Skin epidermis (tissue), 12 donors: ENCODE results near the gene CORO6.
"Not testable (repeated sequence)": the region's sequence is repeated elsewhere in the genome, so short reads cannot be mapped to it uniquely, and the experiment has no call there.

ENCODE experiments used
- H3K27ac ChIP-seq, 21 experiments: fragments of 200-600 bp; sonication (generic) in 11 of 21; one replicate each; pipeline ENCODE4 v1.5.0; 2020; ENCODE audit warnings: mild to moderate bottlenecking in 3 of 21, inconsistent platforms in 2 of 21, moderate library complexity in 2 of 21
- H3K4me3 ChIP-seq, 7 experiments: fragments of 200-600 bp; sonication (generic) in 2 of 7; one replicate each; pipeline ENCODE4 v1.5.0; 2020; ENCODE audit warnings: inconsistent platforms in 2 of 7, mild to moderate bottlenecking in 2 of 7, moderate library complexity in 1 of 7

CORO6 gene

DNA sequence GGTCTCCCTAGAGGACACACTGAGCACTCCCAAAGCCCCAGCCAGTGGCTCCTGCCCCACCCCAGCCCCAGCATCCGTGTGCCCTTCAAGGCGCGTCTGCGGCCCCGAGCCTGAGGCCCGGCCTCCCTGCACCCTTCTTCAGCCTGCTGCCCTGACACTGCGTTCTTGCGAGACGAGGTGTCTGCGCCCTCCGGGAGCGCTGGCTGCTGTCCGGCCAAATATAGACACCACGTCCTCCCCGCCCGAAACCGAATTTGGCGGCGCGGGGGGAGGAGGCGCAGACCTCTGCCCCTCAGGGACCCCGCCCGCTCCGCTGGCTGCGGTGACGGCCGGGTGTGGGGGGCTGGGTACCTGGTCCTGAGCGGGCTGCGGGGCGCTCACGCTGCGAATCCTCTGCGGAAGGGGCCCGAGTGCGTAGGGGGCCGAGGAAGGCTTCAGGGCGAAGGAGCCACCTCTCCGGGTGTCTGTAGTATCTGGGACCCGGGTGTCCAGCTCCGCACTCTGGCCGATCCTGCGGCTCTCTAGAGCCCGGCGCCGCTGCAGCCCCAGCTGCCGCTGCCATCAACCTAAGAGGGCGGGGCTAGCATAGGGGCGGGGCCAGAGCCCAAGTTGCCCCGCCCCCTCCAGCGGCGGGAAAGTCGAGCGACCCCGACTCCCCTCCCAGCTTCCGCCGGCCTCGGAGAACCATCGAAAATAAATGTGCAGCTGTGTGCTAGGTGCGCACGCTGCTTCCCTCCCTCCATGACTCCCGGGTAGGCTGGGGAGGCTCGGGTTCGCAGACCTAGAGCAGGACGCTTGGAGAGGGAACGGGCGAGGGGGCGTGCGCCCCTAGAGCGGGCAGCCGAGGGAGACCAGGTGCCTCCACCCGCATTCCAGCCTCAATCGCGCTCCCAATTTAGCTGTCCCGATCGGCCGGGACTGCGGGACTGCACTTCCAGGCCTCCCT lies at the start of gene CORO6:
CORO6 (minus strand) TSS at position 576 of the 946 bp plus-strand sequence. CDS start 1,491 bp downstream, outside the sequence.
- peak within 1 kb of the TSS in 12 of 21 experiments; percentile 2 to 55 (median 32) for H3K27ac ChIP-seq
- peak within 1 kb of the TSS; percentile 47 to 56 (median 52) for H3K4me3 ChIP-seq

DNA sequence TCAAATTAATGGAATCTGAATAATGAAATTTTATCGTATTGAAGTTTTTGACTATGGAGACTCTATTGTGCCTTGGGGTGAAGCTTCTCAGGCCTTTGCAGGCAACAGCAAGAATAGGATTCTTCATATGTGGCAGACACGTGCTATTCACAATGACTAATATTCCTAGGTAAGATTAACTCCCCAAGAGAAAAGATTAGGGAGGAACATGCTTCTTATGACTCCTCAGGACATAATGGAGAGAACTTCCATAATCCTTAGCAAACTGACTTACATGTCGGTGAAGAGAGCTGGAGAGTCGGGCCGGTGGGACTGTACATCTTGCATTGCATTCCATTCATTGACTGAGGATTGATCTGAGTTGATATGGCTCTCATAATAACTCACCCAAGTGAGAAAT lies 48.9 kb upstream of the CORO6 start:
- Histone ChIP-seq H3K27ac (no peak overlapping the region), H3K4me3 (no peak overlapping the region)

DNA sequence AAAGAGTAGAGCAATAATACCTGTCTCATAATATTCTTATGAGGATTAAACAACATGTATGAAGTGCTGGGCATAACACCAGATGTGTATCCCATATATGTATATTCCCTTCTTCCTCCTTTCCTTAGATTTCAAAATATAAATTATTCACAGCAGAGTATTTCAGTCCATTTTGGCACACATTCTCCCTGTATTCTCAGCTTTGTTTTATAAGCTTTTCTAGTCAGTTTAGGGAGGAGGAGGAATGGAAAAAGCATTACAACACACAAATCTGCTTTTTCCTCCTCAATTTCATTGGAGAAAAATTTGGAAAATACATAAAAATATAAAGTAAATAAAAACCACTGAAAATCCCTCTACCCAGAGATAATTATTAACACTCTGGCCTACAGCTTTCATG lies 46.6 kb upstream of the CORO6 start:
- H3K27ac ChIP-seq: no peak overlapping the region
- no peak overlapping the region for H3K4me3 ChIP-seq

DNA sequence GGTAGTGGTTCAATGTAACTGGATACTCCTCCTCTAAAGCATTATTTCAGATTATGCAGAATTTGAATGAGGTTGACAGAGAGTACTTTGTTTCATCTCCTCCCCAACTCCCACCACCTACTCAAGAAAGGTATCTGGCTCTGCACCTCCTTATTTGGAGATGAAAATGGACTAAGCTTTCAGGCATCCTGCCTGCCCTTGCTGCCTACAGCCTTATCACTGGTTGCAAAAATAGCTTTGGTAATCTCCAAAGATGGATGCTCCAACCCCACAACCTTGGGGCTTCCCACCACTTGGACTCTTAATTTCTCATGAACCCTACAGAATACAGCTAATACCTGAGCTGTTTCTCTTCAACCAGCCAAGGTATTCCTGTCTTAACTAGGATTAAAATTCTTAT lies 45.3 kb upstream of the CORO6 start:
- no peak overlapping the region for H3K27ac ChIP-seq
- no peak overlapping the region for H3K4me3 ChIP-seq

DNA sequence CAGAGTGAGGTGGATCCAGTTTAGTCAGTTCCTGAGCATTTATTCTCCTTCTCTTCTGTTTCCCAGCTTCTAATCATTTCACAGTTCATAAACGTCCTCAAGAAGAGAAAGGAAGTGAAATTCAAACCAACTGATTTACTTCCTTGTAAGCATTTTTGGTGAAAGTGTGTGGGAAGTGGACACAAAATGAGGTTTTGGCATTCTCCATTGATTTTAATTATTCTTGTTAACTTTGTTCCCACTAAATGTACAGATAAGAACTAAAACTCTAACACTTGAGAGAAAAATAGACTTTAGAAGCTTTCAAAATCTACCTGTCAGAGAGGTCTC lies 42.7 kb upstream of the CORO6 start:
- peak overlapping the region in 13 of 21 experiments; percentile 1 to 70 (median 56) for H3K27ac ChIP-seq

DNA sequence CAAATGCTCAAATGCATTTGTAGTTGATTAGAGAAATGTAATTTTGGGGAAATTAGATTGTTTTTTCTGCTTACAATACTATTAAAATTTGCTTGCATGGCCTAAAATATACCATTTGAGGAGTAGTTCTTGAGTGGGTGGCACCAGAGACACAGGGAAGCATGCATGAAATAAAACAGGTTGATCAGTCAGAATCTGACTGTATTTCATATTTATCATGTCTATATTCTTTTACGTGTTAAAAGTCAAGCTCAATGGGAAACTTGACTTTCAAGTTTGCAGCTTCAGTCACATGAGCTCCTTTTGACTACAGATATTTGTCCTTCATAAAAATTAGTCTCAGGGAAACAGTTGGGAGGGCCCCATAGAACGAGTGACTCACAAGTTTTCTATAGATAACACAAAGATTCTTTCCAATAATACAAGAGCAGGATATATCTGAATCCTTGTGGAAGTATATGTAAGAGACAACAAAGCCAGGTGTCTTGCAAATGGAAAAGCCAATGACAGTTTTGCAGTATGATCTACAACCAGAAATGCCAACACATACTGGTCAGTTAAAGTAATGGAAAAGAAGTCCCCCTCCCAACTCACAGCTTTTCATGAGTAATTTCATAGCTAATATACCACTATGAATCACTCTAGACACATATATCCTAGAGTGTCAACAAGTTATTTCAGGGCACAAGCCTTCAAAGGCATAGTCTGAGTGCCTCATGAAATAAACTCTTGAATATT lies 42.2 kb upstream of the CORO6 start:
- Histone ChIP-seq H3K27ac (peak overlapping the region in 13 of 21 experiments; percentile 6 to 70 (median 56)), H3K4me3 (no peak overlapping the region)

More for the DNA sequence above, 42.7 kb upstream of the CORO6 start:
- no peak overlapping the region for H3K4me3 ChIP-seq

DNA sequence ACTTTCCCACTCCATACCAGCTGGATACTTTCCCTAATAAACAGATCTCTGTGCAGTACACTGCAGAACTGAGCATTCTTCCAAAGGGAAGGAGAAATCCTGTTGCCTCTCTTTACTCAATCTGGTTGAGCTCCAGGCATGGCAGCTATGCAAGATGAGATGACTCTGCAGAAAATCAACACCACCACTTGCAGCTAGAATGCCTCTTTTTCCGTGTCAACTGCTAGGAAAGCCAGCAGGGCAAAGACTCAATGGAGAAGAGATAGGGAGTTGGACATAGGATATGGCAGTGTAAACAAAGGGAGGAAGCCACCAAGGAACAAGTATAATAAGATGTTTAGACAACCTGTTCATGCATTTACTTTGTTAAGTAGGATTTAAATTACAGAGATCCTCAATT lies 40.4 kb upstream of the CORO6 start:
- Histone ChIP-seq H3K27ac (no peak overlapping the region), H3K4me3 (no peak overlapping the region)

DNA sequence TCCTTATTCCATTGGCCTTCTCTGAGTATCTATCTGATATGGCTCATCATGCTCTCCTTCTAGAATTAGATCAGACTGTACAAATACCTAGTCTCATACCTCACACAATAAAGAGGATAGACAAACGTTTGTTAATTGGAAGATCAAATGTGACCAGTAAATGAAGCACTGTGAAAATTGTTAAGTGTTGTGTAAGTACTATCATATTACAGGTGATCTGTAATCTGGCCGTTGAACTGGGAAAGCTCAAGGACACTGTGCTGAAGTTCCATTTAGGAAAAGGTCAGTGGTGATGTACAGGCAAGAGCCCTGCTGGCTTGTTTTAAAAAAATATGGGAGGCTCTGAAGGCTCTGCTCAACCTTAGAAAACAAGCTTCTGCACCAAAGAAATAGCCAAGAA lies 38.5 kb upstream of the CORO6 start:
- no peak overlapping the region for H3K4me3 ChIP-seq
- no peak overlapping the region for H3K27ac ChIP-seq

DNA sequence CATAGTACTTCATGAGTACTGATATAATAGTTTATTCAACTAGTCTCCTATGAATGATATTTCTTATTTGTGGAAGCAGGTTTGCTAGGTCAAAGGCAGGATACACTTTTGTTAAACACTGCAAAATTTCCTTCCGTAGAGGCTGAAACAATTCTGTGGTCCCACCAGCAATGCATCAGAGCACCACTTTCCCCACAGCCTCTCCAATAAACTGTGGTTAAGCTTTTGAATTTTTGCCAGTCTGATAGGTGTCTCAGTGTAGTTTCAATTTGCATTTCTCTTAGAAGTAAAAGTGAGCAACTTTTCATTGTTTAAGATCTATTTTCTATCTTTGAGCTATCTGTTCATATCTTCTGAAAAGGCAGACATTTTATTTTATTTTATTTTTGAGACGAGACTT lies 36.4 kb upstream of the CORO6 start:
- no peak overlapping the region for H3K4me3 ChIP-seq
- no peak overlapping the region for H3K27ac ChIP-seq

DNA sequence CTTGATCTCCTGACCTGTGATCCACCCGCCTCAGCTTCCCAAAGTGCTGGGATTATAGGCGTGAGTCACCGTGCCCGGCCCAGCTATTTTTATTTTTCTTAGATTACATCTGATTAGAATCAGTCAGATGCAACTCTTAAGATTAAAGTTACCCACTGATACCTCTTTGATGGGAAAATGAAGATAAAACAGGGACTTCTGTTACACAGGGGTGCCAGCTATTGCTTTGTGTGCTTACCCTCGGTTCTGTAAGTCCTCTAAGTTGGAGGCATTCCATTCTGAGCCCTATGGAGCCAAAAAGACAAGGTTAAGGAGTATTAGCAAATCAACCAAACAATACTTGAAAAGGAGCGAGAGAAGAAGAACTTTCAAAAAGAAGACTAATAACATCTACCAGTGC lies 32.6 kb upstream of the CORO6 start:
- Histone ChIP-seq H3K4me3 (no peak overlapping the region), H3K27ac (no peak overlapping the region)

DNA sequence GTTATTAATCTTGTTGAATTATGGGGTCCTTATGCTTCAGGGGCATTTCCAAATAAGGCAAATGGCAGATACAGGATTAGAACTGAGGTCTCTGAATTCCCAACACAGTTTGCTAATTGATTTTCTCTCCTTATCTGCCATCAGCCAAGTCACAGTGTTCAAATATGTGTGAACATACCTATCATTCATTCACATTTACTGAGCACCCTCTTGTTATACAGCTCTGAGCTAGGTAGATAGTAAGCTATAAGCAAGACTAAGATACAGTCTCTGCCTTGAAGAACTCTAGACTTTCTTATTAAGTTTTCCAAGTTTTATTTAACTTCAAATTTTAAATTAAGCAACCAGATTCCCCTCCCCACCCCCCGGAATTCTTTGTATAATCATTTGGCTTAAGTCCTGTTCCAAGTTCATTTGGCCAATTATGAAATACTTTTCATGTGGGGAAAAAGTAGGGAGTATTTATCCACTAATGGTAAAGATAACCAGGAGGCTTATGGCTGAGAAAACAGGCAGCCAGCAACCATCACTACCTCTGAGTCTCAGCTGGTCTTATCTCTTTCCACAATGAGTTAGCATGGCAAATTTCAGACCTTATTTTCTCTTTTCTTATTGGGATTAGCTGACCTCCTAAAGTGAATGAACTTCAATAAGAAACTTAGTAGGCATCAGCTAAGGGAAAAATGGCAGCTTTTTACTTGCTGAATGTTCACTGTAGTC lies 31.4 kb upstream of the CORO6 start:
- Histone ChIP-seq H3K4me3 (no peak overlapping the region), H3K27ac (no peak overlapping the region)

DNA sequence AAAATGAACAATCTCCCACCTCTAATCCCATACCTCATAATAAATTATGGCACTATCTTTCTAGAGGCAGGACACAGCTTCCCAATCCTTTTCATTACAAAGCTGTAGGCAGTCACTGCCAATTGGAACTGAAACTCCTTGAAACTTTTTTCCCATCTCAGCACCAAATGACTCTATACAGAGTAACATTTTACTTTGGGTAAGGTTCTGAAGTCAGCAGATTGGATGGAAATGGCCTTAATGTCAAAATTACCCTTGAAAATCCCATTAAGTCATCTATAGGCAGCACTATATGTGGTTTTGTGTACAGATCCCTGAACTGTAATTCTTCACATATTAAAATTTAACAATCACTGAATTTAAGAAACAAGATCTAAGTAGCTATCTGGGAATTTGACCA lies 30.3 kb upstream of the CORO6 start:
- Histone ChIP-seq H3K4me3 (no peak overlapping the region), H3K27ac (no peak overlapping the region)

DNA sequence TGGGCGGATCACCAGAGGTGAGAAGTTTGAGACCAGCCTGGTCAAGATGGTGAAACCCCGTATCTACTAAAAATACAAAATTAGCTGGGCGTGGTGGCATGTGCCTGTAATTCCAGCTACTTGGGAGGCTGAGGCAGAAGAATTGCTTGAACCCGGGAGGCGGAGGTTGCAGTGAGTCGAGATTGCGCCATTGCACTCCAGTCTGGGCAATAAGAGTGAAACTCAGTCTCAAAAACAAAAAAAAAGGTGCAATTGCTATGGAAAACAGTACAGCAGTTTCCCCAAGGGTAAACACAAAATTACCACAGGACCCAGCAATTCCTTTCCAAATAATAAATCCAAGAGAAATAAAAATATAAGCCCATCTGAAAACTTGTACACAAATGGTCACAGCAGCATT lies 29.2 kb upstream of the CORO6 start:
- H3K27ac ChIP-seq: peak overlapping the region in 2 of 21 experiments; percentile 3 to 39

DNA sequence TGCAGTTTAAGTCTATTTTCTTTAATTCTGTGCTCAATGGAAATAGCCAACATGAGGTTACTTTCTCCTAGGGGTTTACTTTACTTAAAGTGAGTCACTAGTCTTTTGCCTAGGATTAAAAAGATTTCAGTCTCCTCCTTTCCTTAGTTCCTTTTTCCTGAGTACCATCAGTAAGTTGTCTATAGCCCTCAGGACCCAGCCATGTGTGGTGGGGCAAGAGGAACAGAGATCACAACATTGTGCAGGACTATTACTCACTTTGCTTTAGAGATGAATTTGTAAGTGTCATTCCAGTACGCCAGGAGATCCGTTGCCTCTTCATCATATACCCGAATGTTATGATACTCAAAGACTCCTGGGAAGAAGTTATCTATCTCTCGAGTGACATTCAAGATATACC lies 27.7 kb upstream of the CORO6 start:
- no peak overlapping the region for H3K27ac ChIP-seq

More for the DNA sequence above, 29.2 kb upstream of the CORO6 start:
- not testable (repeated sequence) for H3K4me3 ChIP-seq

DNA sequence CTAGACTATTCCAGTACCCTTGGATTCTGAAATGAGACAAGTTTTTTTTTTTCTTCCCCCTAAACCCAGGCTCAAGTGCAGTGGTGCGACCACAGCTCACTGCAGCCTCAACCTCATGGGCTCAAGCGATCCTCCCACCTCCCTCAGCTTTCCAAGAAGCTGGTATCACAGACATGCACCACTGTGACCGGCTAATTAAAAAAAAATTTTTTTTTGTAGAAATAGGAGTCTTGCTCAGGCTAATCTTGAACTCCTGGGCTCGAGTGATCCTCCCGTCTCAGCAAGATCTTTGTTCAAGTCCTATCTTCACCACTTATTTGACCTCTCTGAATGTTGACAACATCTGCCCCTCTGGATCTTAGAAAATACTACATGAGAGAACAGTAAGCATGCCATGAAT lies 26.6 kb upstream of the CORO6 start:
- no peak overlapping the region for H3K27ac ChIP-seq
- H3K4me3 ChIP-seq: no peak overlapping the region

More for the DNA sequence above, 27.7 kb upstream of the CORO6 start:
- H3K4me3 ChIP-seq: no peak overlapping the region

DNA sequence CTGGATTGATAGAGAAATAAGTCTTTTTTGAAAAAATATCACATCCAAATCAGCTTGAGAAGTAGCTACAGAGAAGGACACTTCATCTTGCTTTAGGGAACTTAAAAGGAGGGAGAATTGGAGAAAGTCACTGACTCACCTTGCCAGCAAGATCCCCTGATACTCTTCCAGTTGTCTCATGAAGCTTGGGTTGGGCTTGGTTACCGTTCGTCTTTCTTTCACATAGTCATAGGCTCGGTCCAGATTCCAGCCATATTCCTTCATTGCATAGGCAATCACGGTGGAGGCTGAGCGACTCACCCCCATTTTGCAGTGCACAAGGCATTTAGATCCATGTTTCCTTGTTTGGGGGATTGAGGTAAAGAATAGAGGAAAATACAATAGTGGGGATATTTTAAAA lies 25.3 kb upstream of the CORO6 start:
- H3K27ac ChIP-seq: no peak overlapping the region

DNA sequence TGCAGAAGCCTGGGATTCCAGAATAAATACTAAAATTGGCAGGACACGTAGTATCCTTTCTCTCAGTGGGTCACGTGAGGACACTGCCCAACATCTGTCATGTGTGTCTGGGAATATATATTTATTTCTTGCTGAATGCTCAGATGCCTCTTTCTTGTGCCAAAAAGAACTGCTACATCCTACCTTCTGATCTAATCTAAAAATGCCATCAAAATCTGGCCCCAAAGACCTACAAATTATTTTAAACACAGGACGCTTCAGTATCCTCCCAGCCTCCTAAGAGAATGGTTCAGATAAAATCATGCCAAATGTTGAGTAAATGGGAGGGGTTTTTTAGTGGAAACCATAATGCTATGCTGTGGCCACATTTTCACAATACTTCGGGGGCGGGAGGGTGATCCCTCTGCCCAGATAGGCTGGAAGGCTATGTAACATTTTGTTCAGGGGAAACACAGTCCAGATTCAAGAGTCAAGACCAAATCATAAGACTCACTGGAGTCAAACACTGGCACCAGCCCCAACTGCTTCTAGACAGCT lies 22.9 kb upstream of the CORO6 start:
- Histone ChIP-seq H3K4me3 (no peak overlapping the region), H3K27ac (peak overlapping the region in 17 of 21 experiments; percentile 3 to 73 (median 35))

More for the DNA sequence above, 25.3 kb upstream of the CORO6 start:
- H3K4me3 ChIP-seq: no peak overlapping the region

DNA sequence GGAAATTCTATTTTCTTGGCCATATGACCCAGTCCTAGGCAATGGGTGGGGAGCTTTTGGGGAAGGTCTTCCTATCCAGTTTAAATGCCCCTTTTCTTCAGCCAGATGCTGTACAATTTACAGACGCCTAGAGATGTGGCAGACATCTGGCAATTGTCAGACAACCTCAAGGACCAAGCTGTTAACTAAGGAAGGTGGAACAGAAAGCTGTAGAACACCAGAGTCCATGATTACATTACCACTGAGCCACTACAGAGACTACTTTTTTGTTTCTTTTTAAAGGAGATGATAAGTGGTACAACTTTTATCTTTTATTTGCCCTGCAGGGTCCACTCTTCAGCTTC lies 21.1 kb upstream of the CORO6 start:
- peak overlapping the region in 9 of 21 experiments; percentile 5 to 73 (median 32) for H3K27ac ChIP-seq
- no peak overlapping the region for H3K4me3 ChIP-seq

DNA sequence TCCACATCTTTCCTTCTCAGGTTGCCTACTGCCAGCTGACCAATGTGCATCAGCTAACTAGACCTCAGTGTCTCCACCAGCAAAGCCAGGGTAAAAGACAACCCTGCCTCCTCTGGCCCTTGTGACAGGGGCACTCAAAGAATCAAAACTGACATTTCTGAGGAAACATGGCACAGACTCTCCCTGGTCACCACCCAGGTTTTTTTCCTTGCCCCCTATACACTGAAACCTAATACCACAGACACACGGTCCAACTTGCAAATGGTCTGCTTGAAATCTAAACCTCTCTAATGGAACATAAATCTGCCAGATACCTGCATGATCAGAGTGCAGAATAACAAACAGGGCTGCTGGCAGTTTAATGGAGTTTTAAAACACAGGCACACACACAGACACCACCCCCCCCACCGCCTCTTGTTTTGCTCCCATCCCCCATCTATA lies 19.5 kb upstream of the CORO6 start:
- H3K27ac ChIP-seq: peak overlapping the region in 7 of 21 experiments; percentile 4 to 72 (median 29)
- H3K4me3 ChIP-seq: no peak overlapping the region
